ENCODE measurements around the gene GLYATL1B.
"Not testable (repeated sequence)": the region's sequence is repeated elsewhere in the genome, so short reads cannot be mapped to it uniquely, and the experiment has no call there.

The GLYATL1B gene

DNA sequence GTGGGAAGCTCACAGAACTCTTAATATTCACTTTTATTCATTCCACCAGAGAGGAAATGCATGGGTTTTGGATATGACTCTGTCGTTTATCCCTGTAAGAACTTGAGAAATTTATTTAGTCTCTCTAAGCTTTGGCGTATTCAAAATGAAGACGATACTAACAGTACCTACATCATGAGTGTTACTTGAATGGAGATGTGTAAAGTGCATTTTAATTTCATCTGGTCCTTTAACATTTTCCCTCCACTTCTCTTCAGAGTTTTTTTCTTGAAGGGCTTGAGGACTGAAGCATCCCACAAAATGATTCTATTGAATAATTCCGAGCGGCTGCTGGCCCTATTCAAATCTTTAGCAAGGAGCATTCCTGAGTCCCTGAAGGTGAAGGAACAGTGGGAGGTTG is at the start of gene GLYATL1B:
Gene GLYATL1B, plus strand, starts transcription at position 301 of the 400 bp plus-strand sequence. Its CDS starts 0 bp downstream, at position 301.
- not testable (repeated sequence) for DNase-seq

DNA sequence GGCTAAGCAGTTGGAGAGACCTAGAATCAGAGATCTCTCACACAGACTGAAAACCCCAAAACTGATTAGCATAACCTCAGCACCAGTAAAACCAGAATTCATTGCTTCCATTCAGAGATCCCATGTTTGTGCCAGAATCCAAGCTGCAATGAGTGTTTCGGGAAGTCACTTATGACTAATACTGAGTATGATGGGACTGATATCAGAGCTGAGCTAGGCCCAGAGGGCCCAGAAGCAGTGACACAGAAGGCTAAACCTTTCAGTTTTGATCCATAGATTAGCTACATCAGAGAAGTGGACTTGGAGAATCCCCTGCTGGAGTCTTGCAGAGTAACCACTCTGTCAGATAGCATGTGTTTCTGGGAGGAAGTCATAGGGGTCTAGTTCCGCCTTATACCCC is 49.6 kb upstream of the GLYATL1B start:
- not testable (repeated sequence) for DNase-seq

DNA sequence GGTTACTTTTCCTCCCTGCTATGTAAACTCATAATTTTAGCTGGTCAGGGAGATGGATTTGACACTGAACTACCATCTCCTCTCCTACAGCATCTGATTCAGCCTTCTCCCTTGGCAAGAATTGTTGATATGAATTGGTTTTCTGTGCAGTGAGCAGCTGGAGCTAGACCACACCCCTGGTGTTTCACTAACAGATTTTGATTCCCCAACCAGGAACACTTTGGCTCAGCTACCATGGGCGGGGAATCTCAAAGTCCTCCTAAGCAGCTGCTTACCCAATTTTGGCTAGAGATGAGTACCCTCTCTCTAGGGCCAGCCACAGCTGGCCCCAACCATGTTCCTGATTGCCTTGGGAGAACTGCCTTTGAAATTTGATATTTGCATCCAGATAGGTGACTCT is 48.7 kb upstream of the GLYATL1B start:
- not testable (repeated sequence) for DNase-seq

DNA sequence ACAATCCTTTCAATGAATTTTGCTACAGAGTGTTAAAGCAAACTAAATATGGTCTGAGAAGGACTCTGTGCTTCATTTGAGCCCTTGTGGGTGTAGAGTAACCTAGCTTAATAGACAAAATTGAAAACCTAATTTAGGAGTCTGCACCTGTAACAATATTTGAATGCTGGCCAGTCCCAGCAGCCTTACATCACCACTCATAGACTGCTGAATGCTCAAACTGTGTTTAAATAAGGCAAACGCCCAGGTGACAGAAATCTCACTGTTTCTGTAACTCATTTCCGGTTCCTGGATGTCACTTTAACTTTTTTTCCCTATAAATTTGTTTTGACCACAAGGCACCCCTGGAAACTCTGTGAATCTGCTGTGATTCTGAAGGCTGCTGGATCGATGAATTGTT is 45.5 kb upstream of the GLYATL1B start:
- DNase-seq, result no peak

DNA sequence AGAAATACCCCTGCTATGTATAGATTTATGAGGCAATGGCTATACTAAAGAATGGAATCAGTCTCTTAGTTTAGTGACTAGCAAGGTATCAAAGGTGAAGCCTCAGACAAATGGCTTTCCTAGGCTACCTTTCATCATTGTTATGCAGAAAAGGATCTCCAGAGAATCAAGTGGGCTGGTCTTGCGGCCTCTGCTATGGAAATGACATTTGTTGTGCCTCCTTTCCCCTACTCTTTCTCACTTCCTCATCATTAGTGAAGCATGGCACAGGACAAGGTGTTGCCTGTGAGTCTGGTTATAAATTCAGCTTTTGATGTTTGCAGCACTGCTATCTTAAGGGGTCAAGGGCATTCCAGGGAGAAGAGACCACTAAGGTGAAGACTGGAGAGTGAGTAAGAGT is 34.7 kb upstream of the GLYATL1B start:
- DNase-seq, result not testable (repeated sequence)

GRCh38 chr11:59052355-59052754 is 33.8 kb upstream of the GLYATL1B start:
- not testable (repeated sequence) for DNase-seq

GRCh38 chr11:59053387-59053786 is 32.7 kb upstream of the GLYATL1B start:
- DNase-seq, result no peak

DNA sequence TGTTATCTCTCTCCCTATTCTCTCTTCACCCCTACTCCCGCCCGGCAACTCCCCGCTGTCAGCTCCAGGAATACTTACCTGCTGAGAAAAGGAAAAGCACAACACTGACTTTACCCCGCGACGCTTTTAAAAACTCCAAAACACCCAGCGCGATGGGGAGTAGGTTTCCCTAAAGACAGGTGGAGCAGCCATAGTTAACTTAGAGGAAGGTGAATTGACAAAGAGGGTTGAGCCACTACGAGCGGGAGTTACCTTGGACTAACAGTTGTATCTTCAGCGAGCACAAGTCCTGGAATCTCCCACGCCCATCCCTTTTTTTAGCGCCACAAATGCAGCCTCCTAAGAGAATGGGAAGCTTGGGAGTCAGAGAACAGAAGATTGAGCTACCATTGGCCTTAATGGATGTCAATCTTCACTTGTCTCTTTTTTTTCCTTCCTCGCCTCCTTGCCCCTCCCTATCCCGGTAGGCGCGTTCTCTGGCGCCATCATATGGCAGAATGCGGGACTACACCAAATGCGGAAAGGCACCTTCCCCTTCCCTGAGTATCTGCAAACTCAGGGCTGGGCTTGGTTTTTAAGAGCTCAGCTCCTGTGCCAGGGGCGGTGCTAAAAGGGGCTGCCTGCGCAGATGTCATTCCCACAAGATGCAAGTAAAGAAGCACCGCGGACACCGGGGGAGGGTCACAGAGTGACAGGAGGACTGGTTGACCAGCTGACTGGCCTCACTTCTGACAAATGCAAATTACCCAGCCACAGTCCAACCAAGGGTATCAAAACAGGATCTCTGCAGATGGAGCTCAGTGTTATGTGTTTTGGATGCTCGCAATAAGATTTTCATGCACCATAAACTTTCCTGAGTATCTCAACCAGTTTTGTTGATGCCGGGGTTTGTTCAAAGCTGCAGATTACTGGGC is 27.7 kb upstream of the GLYATL1B start:
- peak; percentile 86 for DNase-seq

DNA sequence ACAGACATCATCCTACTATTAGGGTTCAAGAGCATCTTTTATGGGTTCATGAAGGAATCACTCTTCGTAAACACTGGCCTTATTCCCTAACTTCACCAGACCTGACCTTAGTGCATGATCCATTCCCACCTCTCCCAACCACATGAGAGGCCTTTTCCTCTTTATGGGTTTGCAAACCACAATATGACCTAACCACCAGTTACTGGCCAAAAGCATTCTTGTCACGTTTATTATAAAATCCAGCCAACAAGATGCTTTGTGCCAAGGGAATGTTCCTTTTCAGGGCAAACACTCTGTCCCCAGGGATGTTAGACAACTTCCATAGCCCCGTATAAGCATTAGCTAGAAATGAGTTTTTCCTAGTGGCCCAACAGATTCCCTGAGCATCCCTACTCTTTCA is 26.0 kb upstream of the GLYATL1B start:
- not testable (repeated sequence) for DNase-seq

- DNase-seq, result no peak
Measured at GRCh38 chr11:59062602-59063529, 23.2 kb upstream of the GLYATL1B start.

DNA sequence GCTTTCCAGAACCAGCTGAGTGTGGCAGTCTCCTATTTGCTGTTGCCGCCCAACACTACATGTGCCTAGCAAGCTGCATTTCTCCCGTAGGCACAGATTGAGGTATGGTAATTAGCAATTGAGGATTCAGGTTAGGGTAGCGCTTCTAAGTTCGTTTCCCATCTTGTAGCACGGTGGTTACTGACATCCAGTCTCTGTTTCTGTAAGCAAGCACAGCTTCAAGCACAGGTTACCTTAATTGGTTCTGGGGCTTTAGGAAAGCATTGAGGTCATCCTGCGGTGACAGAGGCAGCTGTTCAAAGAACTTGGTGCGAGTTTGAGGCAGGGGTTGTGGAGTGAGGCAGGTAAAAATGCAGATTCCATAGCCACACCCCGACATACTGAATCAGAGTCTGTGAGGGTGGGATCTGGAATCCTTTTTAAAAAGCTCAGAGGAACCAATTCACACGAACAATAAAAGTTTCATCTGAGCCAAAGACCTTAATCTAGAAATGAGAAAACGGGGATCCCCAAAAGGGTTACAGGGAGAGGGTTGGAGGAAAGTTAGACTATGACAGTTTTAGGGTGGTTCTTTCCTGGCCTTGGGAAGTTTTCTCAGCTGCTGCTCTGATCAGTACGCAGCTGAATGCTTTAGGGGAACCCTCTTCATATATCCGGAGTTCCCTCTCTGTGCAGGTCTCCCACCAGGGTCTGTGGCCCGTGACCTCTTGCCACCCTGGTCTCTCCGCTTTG is 21.9 kb upstream of the GLYATL1B start:
- not testable (repeated sequence) for DNase-seq

DNA sequence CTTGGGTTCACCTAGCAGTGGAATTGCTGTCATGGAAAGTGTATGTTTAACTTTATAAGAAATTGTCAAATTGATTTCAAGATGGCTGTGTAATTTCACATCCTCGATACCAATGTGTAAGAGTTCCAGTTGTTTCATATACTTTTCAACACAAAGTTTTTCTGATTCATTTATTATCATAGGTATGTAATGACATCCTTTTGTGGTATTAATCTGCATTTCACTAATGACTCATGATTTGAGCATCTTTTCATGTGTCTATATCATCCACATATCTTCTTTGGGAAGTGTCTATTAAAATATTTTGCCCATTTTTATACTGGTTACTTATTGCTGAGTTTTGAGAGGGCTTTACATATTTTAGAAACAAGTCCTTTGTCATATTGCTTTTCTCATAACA is 17.0 kb upstream of the GLYATL1B start:
- no peak for DNase-seq

- DNase-seq, result no peak
Measured at GRCh38 chr11:59076876-59077571, 9.1 kb upstream of the GLYATL1B start.

DNA sequence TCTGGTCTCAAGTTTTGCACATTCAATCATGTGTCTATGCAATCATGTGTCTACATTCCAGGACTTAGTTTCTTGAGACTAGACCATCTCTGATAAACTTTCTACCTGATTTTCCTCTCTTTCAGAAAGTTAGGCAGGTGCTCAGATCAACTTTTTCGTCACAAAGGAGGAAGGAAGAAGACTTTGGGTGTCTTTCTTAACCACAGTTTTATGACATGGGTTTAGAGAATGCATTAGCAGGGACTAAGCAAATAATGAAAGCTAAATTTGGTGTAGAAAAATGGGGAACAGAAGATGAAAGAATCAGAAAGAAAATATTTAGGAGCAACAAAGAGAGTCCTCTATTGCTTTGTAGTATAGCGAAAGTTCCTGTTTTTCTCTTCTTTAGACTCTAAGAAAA is 7.7 kb upstream of the GLYATL1B start:
- no peak for DNase-seq

- DNase-seq, result no peak
Measured at GRCh38 chr11:59079086-59079485, 7.0 kb upstream of the GLYATL1B start.

DNA sequence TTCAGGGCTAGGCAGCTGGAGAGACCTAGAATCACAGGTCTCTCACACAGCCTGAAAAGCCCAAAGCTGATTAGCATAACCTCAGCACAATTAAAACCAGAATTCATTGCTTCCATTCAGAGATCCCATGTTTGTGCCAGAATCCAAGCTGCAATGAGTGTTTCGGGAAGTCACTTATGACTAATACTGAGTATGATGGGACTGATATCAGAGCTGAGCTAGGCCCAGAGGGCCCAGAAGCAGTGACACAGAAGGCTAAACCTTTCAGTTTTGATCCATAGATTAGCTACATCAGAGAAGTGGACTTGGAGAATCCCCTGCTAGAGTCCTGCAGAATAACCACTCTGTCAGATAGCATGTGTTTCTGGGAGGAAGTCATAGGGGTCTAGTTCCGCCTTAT is 5.7 kb upstream of the GLYATL1B start:
- not testable (repeated sequence) for DNase-seq

DNA sequence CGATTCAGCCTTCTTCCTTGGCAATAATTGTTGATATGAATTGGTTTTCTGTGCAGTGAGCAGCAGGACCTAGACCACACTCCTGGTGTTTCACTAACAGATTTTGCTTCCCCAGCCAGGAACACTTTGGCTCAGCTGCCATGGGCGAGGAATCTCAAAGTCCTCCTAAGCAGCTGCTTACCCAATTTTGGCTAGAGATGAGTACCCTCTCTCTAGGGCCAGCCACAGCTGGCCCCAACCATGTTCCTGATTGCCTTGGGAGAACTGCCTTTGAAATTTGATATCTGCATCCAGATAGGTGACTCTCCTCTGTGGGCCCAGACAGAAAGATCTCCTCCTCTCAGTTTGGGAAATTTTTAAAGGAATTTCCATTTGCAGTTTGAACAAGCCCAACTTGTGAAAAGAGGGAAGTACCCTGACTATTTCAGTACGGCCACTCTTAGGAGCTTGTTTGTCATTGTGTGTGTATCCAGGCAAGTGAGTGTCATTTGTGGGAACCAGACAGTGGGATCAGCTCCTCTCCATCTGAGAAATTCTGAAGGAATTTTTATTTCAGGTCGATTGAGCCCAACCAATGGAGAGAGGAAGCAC is 4.6 kb upstream of the GLYATL1B start:
- not testable (repeated sequence) for DNase-seq

DNA sequence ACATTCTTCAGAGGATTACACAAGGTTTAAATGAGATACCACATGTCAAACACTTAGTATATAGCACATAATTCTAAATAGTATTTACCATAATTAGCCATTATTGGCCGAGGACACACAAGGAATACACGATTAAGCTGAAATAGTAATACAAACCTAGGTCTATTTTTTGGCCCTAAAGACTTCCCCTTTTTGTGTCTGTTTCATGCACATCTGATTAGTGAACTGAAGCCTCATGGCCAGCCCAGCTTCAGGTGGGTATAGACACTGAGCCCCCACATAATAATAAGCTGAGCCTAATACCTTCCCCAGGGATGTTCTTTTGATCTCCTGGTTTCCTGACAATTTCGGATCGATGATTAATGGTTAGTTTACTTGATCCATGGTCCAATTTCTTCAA is 2.1 kb downstream of the GLYATL1B start:
- no peak for DNase-seq

DNA sequence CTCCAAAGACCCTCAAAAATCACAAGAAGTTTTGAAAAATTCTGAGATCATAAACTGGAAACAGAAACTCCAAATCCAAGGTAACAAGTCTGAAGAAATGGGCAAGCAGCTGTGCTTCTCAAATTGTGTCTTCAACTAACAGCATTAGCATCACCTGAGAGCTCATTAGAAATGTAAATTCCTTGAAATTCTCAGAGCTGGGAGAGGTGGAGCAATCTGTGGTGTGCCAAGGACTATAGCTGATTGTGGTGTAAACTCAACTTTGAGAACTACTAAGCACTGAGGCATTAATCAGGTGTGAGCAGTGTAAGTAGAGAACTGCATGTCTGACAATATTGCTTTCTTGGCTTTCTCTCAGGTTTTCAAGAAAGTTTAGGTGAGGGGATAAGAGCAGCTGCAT is 7.5 kb downstream of the GLYATL1B start:
- not testable (repeated sequence) for DNase-seq

DNA sequence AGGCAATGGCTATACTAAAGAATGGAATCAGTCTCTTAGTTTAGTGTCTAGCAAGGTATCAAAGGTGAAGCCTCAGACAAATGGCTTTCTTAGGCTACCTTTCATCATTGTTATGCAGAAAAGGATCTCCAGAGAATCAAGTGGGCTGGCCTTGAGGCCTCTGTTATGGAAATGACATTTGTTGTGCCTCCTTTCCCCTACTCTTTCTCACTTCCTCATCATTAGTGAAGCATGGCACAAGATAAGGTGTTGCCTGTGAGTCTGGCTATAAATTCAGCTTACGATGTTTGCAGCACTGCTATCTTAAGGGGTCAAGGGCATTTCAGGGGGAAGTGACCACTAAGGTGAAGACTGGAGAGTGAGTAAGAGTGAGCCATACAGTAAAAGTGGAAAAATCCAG is 9.1 kb downstream of the GLYATL1B start:
- DNase-seq, result not testable (repeated sequence)

- DNase-seq, result not testable (repeated sequence)
Measured at GRCh38 chr11:59095972-59096575, 10.0 kb downstream of the GLYATL1B start.

Data from NCI-H1436 (cell line).